Naive thymus-derived CD4-positive, alpha-beta T cell (primary cell): ENCODE results near the gene ZNF32. TPM values are rescaled to one million over a fixed set of nuclear protein-coding genes. Genes with fewer than 3 reads are reported as not detected.
"Not testable (repeated sequence)": the region's sequence is repeated elsewhere in the genome, so short reads cannot be mapped to it uniquely, and the experiment has no call there.

Experiments
- ATAC-seq: fragments of 150-1000 bp; cut with Tn5 transposase; 2 replicates; pipeline ENCODE4 v1.10.0; 2021; ENCODE audit warnings: mild to moderate bottlenecking, moderate library complexity
- CTCF ChIA-PET: fragments of 350-600 bp; sonication (Branson Sonifier 250); formaldehyde crosslinking; loops from one replicate; lab custom pipeline; 2021; ENCODE audit warnings: antibody characterized with exemption; lab: Charles Lee
- POLR2A ChIA-PET: fragments of 350-600 bp; sonication (Branson Sonifier 250); formaldehyde crosslinking; loops from one replicate; lab custom pipeline; 2021; ENCODE audit warnings: antibody characterized with exemption, inconsistent platforms; lab: Charles Lee
- DNase-seq, 9 donors: peaks; one replicate each; pipeline versions ENCODE4 v3.0.0 to v3.0.0-alpha.2; 2020 to 2022; ENCODE audit warnings: mixed read lengths in 1 of 9
- H3K27ac ChIP-seq: one replicate; pipeline ENCODE4 v1.7.0; 2013; ENCODE audit warnings: mild to moderate bottlenecking, low read depth, low read length, moderate library complexity
- H3K27me3 ChIP-seq, 2 donors: one replicate each; pipeline ENCODE4 v1.7.0; 2013; ENCODE audit warnings: low read length in 2 of 2, mild to moderate bottlenecking in 2 of 2, moderate library complexity in 2 of 2; ENCODE audit not compliant: control insufficient read depth in 2 of 2, insufficient read depth in 2 of 2
- H3K36me3 ChIP-seq, 3 experiments: 1 replicate in 2 of 3; 2 replicates in 1 of 3; pipeline ENCODE4 v1.7.0; 2013; ENCODE audit warnings: low read length in 3 of 3, mild to moderate bottlenecking in 3 of 3, moderate library complexity in 1 of 3; ENCODE audit not compliant: insufficient read depth in 3 of 3, control insufficient read depth in 2 of 3
- H3K4me1 ChIP-seq, 2 donors: one replicate each; pipeline ENCODE4 v1.7.0; 2013; ENCODE audit warnings: low read length in 2 of 2, mild to moderate bottlenecking in 2 of 2, moderate library complexity in 1 of 2; ENCODE audit not compliant: control insufficient read depth in 2 of 2, insufficient read depth in 2 of 2
- H3K4me3 ChIP-seq: 2 replicates; pipeline ENCODE4 v1.7.0; 2013; ENCODE audit warnings: mild to moderate bottlenecking, low read length
- H3K9me3 ChIP-seq, 3 experiments: 1 replicate in 2 of 3; 2 replicates in 1 of 3; pipeline ENCODE4 v1.7.0; 2013; ENCODE audit warnings: low read length in 3 of 3; ENCODE audit not compliant: control insufficient read depth in 2 of 3
- H3K27ac Mint-ChIP-seq, 9 donors: one replicate each; pipeline ENCODE4 v1.8.0; 2020 to 2022; ENCODE audit warnings: mixed read lengths in 9 of 9, mild to moderate bottlenecking in 8 of 9, moderate library complexity in 5 of 9, inconsistent platforms in 2 of 9
- H3K27me3 Mint-ChIP-seq, 5 donors: one replicate each; pipeline ENCODE4 v1.8.0; 2021 to 2022; ENCODE audit warnings: mixed read lengths in 5 of 5, mild to moderate bottlenecking in 1 of 5
- H3K36me3 Mint-ChIP-seq, 5 donors: one replicate each; pipeline ENCODE4 v1.8.0; 2020 to 2022; ENCODE audit warnings: mixed read lengths in 5 of 5, mild to moderate bottlenecking in 3 of 5, inconsistent platforms in 1 of 5
- H3K4me1 Mint-ChIP-seq, 7 donors: one replicate each; pipeline ENCODE4 v1.8.0; 2020 to 2022; ENCODE audit warnings: mixed read lengths in 7 of 7, mild to moderate bottlenecking in 3 of 7, inconsistent platforms in 1 of 7
- H3K4me3 Mint-ChIP-seq, 10 donors: one replicate each; pipeline ENCODE4 v1.8.0; 2020 to 2022; ENCODE audit warnings: mild to moderate bottlenecking in 10 of 10, mixed read lengths in 10 of 10, moderate library complexity in 6 of 10, inconsistent platforms in 2 of 10
- H3K9me3 Mint-ChIP-seq, 11 donors: one replicate each; pipeline ENCODE4 v1.8.0; 2020 to 2022; ENCODE audit warnings: mixed read lengths in 11 of 11, mild to moderate bottlenecking in 4 of 11, inconsistent platforms in 1 of 11, moderate library complexity in 1 of 11
- intact Hi-C, 2 donors: fragments of 100-400 bp; cut with micrococcal nuclease; formaldehyde crosslinking; loops; one replicate each; pipeline ENCODE4 v1.15.1; 2023
- polyA plus RNA-seq, 2 donors: library from polyadenylated mRNA; unstranded; fragments of 300-500 nt; fragmentation: Illumina TruSeq; gene quantifications; one replicate each; pipeline ENCODE4 v1.2.3, GENCODE V29; 2021
- total RNA-seq, 6 experiments: library from RNA in 5 of 6; stranded (reverse) in 5 of 6; gene quantifications; 1 replicate in 5 of 6; 2 replicates in 1 of 6; pipeline ENCODE4 v1.2.3 and lab custom pipeline; 2021 to 2026

The ZNF32 gene
- total and polyA plus RNA-seq, 7 experiments from 2014 or later = 19.3 to 98.8 (median 44.4) TPM

- H3K4me3 ChIP-seq, ATAC-seq, H3K4me3 Mint-ChIP-seq, CTCF ChIA-PET, intact Hi-C loops, H3K36me3 ChIP-seq, H3K27ac Mint-ChIP-seq, H3K27ac ChIP-seq, H3K4me1 ChIP-seq, H3K36me3 Mint-ChIP-seq, H3K27me3 ChIP-seq, DNase-seq, POLR2A ChIA-PET, H3K9me3 ChIP-seq: not testable (repeated sequence)
- H3K9me3 Mint-ChIP-seq = peaks cover 0 to 11% (median 3%) of the 10 kb centered on the region in 11 donors
- H3K27me3 Mint-ChIP-seq = peaks cover 0 to 10% (median 0%) of the 10 kb centered on the region in 5 donors
- H3K4me1 Mint-ChIP-seq = peaks cover 2 to 23% (median 12%) of the 10 kb centered on the region in 7 donors
Measured at GRCh38 chr10:43601576-43601975, 47.1 kb downstream of the ZNF32 start.

GRCh38 chr10:43599333-43599732, 49.3 kb downstream of the ZNF32 start:
- no peak for DNase-seq
- ChIA-PET CTCF (no interaction called here), POLR2A (interaction anchor here (1.0 kb wide), 1 partner anchor 48 kb away, joined by 5 read pairs; no protein-coding TSS in a partner anchor)
- H3K4me3 ChIP-seq = no peak overlapping the region
- peaks cover 20 to 37% (median 25%) of the 10 kb centered on the region in 7 donors for H3K4me1 Mint-ChIP-seq
- no peaks in the 10 kb centered on the region for H3K9me3 ChIP-seq
- no peaks in the 10 kb centered on the region for H3K36me3 ChIP-seq
- H3K4me3 Mint-ChIP-seq = no peak overlapping the region
- H3K4me1 ChIP-seq = peaks cover 23 to 24% of the 10 kb centered on the region in 2 donors
- ATAC-seq = no peak
- H3K27ac ChIP-seq = no peak overlapping the region
- peaks cover 0 to 8% (median 0%) of the 10 kb centered on the region in 5 donors for H3K36me3 Mint-ChIP-seq
- intact Hi-C loops = no loop called here
- H3K27me3 Mint-ChIP-seq = peaks cover 0 to 8% (median 0%) of the 10 kb centered on the region in 5 donors
- peak overlapping the region in 2 of 9 donors; percentile 15 to 42 for H3K27ac Mint-ChIP-seq
- no peaks in the 10 kb centered on the region for H3K27me3 ChIP-seq
- peaks cover 0 to 11% (median 3%) of the 10 kb centered on the region in 11 donors for H3K9me3 Mint-ChIP-seq

- Mint-ChIP-seq H3K4me3 (no peak overlapping the region), H3K4me1 (peaks cover 23 to 41% (median 27%) of the 10 kb centered on the region in 7 donors), H3K36me3 (peaks cover 0 to 12% (median 0%) of the 10 kb centered on the region in 5 donors), H3K27me3 (peaks cover 0 to 12% (median 0%) of the 10 kb centered on the region in 5 donors), H3K9me3 (peaks cover 0 to 14% (median 3%) of the 10 kb centered on the region in 11 donors), H3K27ac (no peak overlapping the region)
- DNase-seq (no peak), ATAC-seq (no peak)
- Histone ChIP-seq H3K36me3 (no peaks in the 10 kb centered on the region), H3K27me3 (no peaks in the 10 kb centered on the region), H3K9me3 (no peaks in the 10 kb centered on the region), H3K4me1 (peaks cover 23 to 24% of the 10 kb centered on the region in 2 donors), H3K27ac (no peak overlapping the region), H3K4me3 (no peak overlapping the region)
- intact Hi-C loops = no loop called here
- POLR2A ChIA-PET = interaction anchor here (0.6 kb wide), 1 partner anchor 15 kb away, joined by 3 read pairs; no protein-coding TSS in a partner anchor
- CTCF ChIA-PET = no interaction called here
Measured at GRCh38 chr10:43598446-43598845, 50.2 kb downstream of the ZNF32 start.

- H3K27me3 ChIP-seq = no peaks in the 10 kb centered on the region
- peak overlapping the region in 3 of 10 donors; percentile 81 to 92 (median 89) for H3K4me3 Mint-ChIP-seq
- no peak for ATAC-seq
- peaks cover 0 to 8% (median 0%) of the 10 kb centered on the region in 5 donors for H3K36me3 Mint-ChIP-seq
- H3K27ac ChIP-seq = no peak overlapping the region
- H3K9me3 ChIP-seq = no peaks in the 10 kb centered on the region
- intact Hi-C loops = no loop called here
- ChIA-PET CTCF (no interaction called here), POLR2A (interaction anchor here (0.7 to 1.5 kb wide), 2 partner anchors 23 to 138 kb away, joined by 3 to 4 read pairs; partner anchors contain the start of gene ZNF239)
- peaks cover 23 to 41% (median 27%) of the 10 kb centered on the region in 7 donors for H3K4me1 Mint-ChIP-seq
- H3K4me3 ChIP-seq = no peak overlapping the region
- peaks cover 23 to 24% of the 10 kb centered on the region in 2 donors for H3K4me1 ChIP-seq
- no peak for DNase-seq
- H3K27me3 Mint-ChIP-seq = peaks cover 0 to 8% (median 0%) of the 10 kb centered on the region in 5 donors
- no peaks in the 10 kb centered on the region for H3K36me3 ChIP-seq
- H3K9me3 Mint-ChIP-seq = peaks cover 0 to 13% (median 4%) of the 10 kb centered on the region in 11 donors
- peak overlapping the region in 6 of 9 donors; percentile 17 to 92 (median 84) for H3K27ac Mint-ChIP-seq
Measured at GRCh38 chr10:43596546-43596945, 52.1 kb downstream of the ZNF32 start.

GRCh38 chr10:43595739-43596298, 52.9 kb downstream of the ZNF32 start:
- Mint-ChIP-seq H3K4me3 (peak overlapping the region; percentile 58 to 92 (median 83)), H3K9me3 (peaks cover 0 to 17% (median 4%) of the 10 kb centered on the region in 11 donors), H3K36me3 (peaks cover 0 to 8% (median 0%) of the 10 kb centered on the region in 5 donors), H3K27ac (peak overlapping the region; percentile 62 to 92 (median 83)), H3K4me1 (peaks cover 23 to 41% (median 27%) of the 10 kb centered on the region in 7 donors), H3K27me3 (peaks cover 0 to 8% (median 0%) of the 10 kb centered on the region in 5 donors)
- no peaks in the 10 kb centered on the region for H3K9me3 ChIP-seq
- ATAC-seq (peak; percentile 46), DNase-seq (peak in 2 of 9 donors; percentile 13 to 32)
- no peaks in the 10 kb centered on the region for H3K27me3 ChIP-seq
- peak overlapping the region; percentile 26 for H3K27ac ChIP-seq
- peaks cover 23 to 24% of the 10 kb centered on the region in 2 donors for H3K4me1 ChIP-seq
- ChIA-PET CTCF (no interaction called here), POLR2A (interaction anchor here (0.7 to 2.5 kb wide), 4 partner anchors 20 to 137 kb away, joined by 3 to 12 read pairs (median 5); partner anchors contain the start of genes ZNF239 and ZNF32)
- intact Hi-C loops = loop anchor here (1.0 to 2.0 kb wide), 2 partner anchors 10 to 21 kb away; partner anchors contain the start of genes ZNF239 (in 2 of the 2) and ZNF485 (in 1 of the 2)
- no peaks in the 10 kb centered on the region for H3K36me3 ChIP-seq
- peak overlapping the region; percentile 60 for H3K4me3 ChIP-seq

- CTCF ChIA-PET = no interaction called here
Measured at GRCh38 chr10:43594944-43595589, 53.6 kb downstream of the ZNF32 start.

More at GRCh38 chr10:43594944-43595589, 53.6 kb downstream of the ZNF32 start:
- Mint-ChIP-seq H3K4me3 (peak overlapping the region; percentile 58 to 92 (median 83)), H3K27ac (peak overlapping the region; percentile 62 to 92 (median 83)), H3K27me3 (peaks cover 0 to 8% (median 0%) of the 10 kb centered on the region in 5 donors), H3K36me3 (peaks cover 0 to 8% (median 0%) of the 10 kb centered on the region in 5 donors), H3K9me3 (peaks cover 0 to 22% (median 4%) of the 10 kb centered on the region in 11 donors), H3K4me1 (peaks cover 23 to 41% (median 27%) of the 10 kb centered on the region in 7 donors)
- no peaks in the 10 kb centered on the region for H3K27me3 ChIP-seq
- DNase-seq = peak in 7 of 9 donors; percentile 18 to 44 (median 26)
- no peaks in the 10 kb centered on the region for H3K9me3 ChIP-seq
- ATAC-seq = peak; percentile 76
- peak overlapping the region; percentile 60 for H3K4me3 ChIP-seq
- peaks cover 23 to 24% of the 10 kb centered on the region in 2 donors for H3K4me1 ChIP-seq
- H3K36me3 ChIP-seq = no peaks in the 10 kb centered on the region
- peak overlapping the region; percentile 26 for H3K27ac ChIP-seq
- POLR2A ChIA-PET = interaction anchor here (0.6 to 2.5 kb wide), 4 partner anchors 12 to 54 kb away, joined by 3 to 12 read pairs (median 6); partner anchors contain the start of gene ZNF32
- intact Hi-C loops = loop anchor here (1.0 to 2.0 kb wide), 2 partner anchors 11 to 20 kb away; partner anchors contain the start of genes ZNF239 (in 2 of the 2) and ZNF485 (in 1 of the 2)
